Neural progenitor cell (in vitro differentiated cells): ENCODE measurements around the gene JAK1.

Experiments used
- CTCF ChIP-seq: fragments of 200-600 bp; sonication (generic); IDR thresholded peaks from 2 replicates; pipeline ENCODE4 v1.5.1; 2017; ENCODE audit warnings: antibody characterized with exemption, mild to moderate bottlenecking
- EZH2 ChIP-seq: fragments of 200-600 bp; sonication (generic); IDR thresholded peaks from 2 replicates; pipeline ENCODE4 v1.6.1; 2017; ENCODE audit warnings: antibody characterized with exemption, mild to moderate bottlenecking, moderate library complexity

- TF ChIP-seq CTCF (no peak), EZH2 (no peak)
Measured at GRCh38 chr1:64848136-64848535, 118.2 kb downstream of the JAK1 start.
